Astrocyte of the spinal cord (primary cell): Measurements from ENCODE around the gene HLA-DQB2.
"Not testable (repeated sequence)": the region's sequence is repeated elsewhere in the genome, so short reads cannot be mapped to it uniquely, and the experiment has no call there.

ENCODE experiments used
- DNase-seq: peaks from one replicate; pipeline ENCODE4 v3.0.0; 2011; ENCODE audit warnings: low read depth, low spot score
- H3K4me3 ChIP-seq: 2 replicates; pipeline ENCODE4 v1.5.1; 2011; ENCODE audit warnings: low read depth, mild to moderate bottlenecking, low read length, moderate library complexity
- CTCF ChIP-seq: IDR thresholded peaks from 2 replicates; pipeline ENCODE4 v1.5.1; 2012; ENCODE audit warnings: low read depth, mild to moderate bottlenecking, low read length, inconsistent platforms
- in situ Hi-C: cut with HindIII; loops from 2 replicates; pipeline ENCODE4 v1.10.0; 2017; ENCODE audit warnings: low sequenced_read_pairs

Gene HLA-DQB2

DNA sequence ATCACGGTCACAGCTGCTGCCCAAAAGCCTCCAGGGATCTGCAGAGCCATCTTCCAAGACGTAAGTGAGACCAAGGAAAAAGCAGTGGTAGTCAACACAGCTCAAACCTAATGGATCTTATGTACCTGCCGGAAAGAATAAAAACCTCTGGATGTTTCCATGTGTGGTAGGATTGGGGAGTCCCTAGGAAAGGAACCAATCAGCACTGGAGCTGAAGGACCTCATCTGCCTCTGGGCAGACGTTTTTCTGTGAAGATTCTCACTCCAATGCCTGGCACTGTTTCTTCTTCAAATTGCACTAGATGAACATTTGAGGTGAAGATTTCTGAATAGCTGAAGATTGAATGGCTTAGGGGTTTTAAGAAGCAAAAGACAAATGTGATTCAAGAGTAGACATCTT is at the start of gene HLA-DQB2:
HLA-DQB2 (minus strand) TSS at position 112 of the 400 bp plus-strand sequence; CDS start at position 50, 62 bp downstream.
- no peak within 1 kb of the TSS for H3K4me3 ChIP-seq
- TF ChIP-seq CTCF: no peak
- in situ Hi-C loops: no loop called here
- no peak for DNase-seq

- in situ Hi-C loops: no loop called here
- no peak for TF ChIP-seq CTCF
- H3K4me3 ChIP-seq: no peak overlapping the region
- no peak for DNase-seq
These were observed 45.8 kb upstream of the HLA-DQB2 start for GRCh38 chr6:32809171-32809570.

GRCh38 chr6:32807020-32807580 is 43.8 kb upstream of the HLA-DQB2 start:
- TF ChIP-seq CTCF: no peak
- no peak for DNase-seq
- no peak overlapping the region for H3K4me3 ChIP-seq
- in situ Hi-C loops: no loop called here

GRCh38 chr6:32805404-32805803 is 42.1 kb upstream of the HLA-DQB2 start:
- H3K4me3 ChIP-seq, DNase-seq, in situ Hi-C loops: not testable (repeated sequence)

GRCh38 chr6:32803416-32803815 is 40.1 kb upstream of the HLA-DQB2 start:
- in situ Hi-C loops: no loop called here
- DNase-seq: no peak
- no peak overlapping the region for H3K4me3 ChIP-seq
- TF ChIP-seq CTCF: no peak

- no peak overlapping the region for H3K4me3 ChIP-seq
- TF ChIP-seq CTCF: no peak
- in situ Hi-C loops: no loop called here
- DNase-seq: no peak
These were observed 36.4 kb upstream of the HLA-DQB2 start for GRCh38 chr6:32799740-32800139.

- in situ Hi-C loops: no loop called here
- no peak for DNase-seq
- no peak overlapping the region for H3K4me3 ChIP-seq
- no peak for TF ChIP-seq CTCF
These were observed 35.8 kb upstream of the HLA-DQB2 start for GRCh38 chr6:32799168-32799567.
